ENCODE data around the gene BACH2. TPM values are rescaled to one million over a fixed set of nuclear protein-coding genes. Genes with fewer than 3 reads are reported as not detected.

The BACH2 gene
- total RNA-seq, 1 donor from 2014 or later = 3.9 TPM

GRCh38 chr6:90162648-90163387 is 133.8 kb downstream of the BACH2 start:
- Histone ChIP-seq H3K9me3 (ENCODE audit: low read depth) (no peaks in the 10 kb centered on the region), H3K9ac (no peak overlapping the region), H2AFZ (replicated peaks) (peak overlapping the region; percentile 67), H3K4me1 (peaks cover 32% of the 10 kb centered on the region), H3K27ac (no peak overlapping the region), H3K27me3 (no peaks in the 10 kb centered on the region), H3F3A (ENCODE audit: low read depth) (no peaks in the 10 kb centered on the region), H3K36me3 (no peaks in the 10 kb centered on the region), H4K20me1 (ENCODE audit: low read depth) (no peaks in the 10 kb centered on the region), H3K4me2 (no peak overlapping the region), H3K4me3 (no peak overlapping the region), H3K79me2 (ENCODE audit: low read depth) (no peaks in the 10 kb centered on the region)
- no peaks in the 10 kb centered on the region for H3K36me3 Mint-ChIP-seq
- no peak for DNase-seq (ENCODE audit: low spot score)
- H3K9me3 Mint-ChIP-seq = peaks cover 4% of the 10 kb centered on the region
- TF ChIP-seq EZH2 (IDR thresholded peaks at IDR 0.05) (no peak), EZH2phosphoT487 (IDR thresholded peaks at IDR 0.05) (no peak), CTCF (IDR thresholded peaks at IDR 0.05) (no peak)
- peak overlapping the region; percentile 54 for H3K27ac Mint-ChIP-seq
- no peaks in the 10 kb centered on the region for H3K27me3 Mint-ChIP-seq (ENCODE audit: insufficient read depth, low read depth)
- no peak overlapping the region for H3K4me3 Mint-ChIP-seq
- peaks cover 39% of the 10 kb centered on the region for H3K4me1 Mint-ChIP-seq

GRCh38 chr6:90160013-90160412 is 136.6 kb downstream of the BACH2 start:
- H3K36me3 Mint-ChIP-seq = no peaks in the 10 kb centered on the region
- TF ChIP-seq EZH2 (IDR thresholded peaks at IDR 0.05) (no peak), CTCF (IDR thresholded peaks at IDR 0.05) (no peak), EZH2phosphoT487 (IDR thresholded peaks at IDR 0.05) (no peak)
- H4K20me1 ChIP-seq (ENCODE audit: low read depth) = no peaks in the 10 kb centered on the region
- DNase-seq (ENCODE audit: low spot score) = no peak
- no peak overlapping the region for H3K27ac Mint-ChIP-seq
- no peaks in the 10 kb centered on the region for H3K79me2 ChIP-seq (ENCODE audit: low read depth)
- peaks cover 2% of the 10 kb centered on the region for H3K9me3 Mint-ChIP-seq
- H3K9me3 ChIP-seq (ENCODE audit: low read depth) = no peaks in the 10 kb centered on the region
- peaks cover 39% of the 10 kb centered on the region for H3K4me1 Mint-ChIP-seq
- H3F3A ChIP-seq (ENCODE audit: low read depth) = no peaks in the 10 kb centered on the region
- no peak overlapping the region for H3K4me2 ChIP-seq
- no peak overlapping the region for H3K4me3 ChIP-seq
- H3K27me3 Mint-ChIP-seq (ENCODE audit: insufficient read depth, low read depth) = no peaks in the 10 kb centered on the region
- no peak overlapping the region for H2AFZ ChIP-seq (replicated peaks)
- no peaks in the 10 kb centered on the region for H3K36me3 ChIP-seq
- H3K27me3 ChIP-seq = no peaks in the 10 kb centered on the region
- no peak overlapping the region for H3K27ac ChIP-seq
- no peak overlapping the region for H3K9ac ChIP-seq
- H3K4me3 Mint-ChIP-seq = no peak overlapping the region
- H3K4me1 ChIP-seq = peaks cover 32% of the 10 kb centered on the region

GRCh38 chr6:90159452-90159851 is 137.2 kb downstream of the BACH2 start:
- no peaks in the 10 kb centered on the region for H4K20me1 ChIP-seq (ENCODE audit: low read depth)
- H3K36me3 ChIP-seq = no peaks in the 10 kb centered on the region
- H3K36me3 Mint-ChIP-seq = no peaks in the 10 kb centered on the region
- H3K27ac Mint-ChIP-seq = no peak overlapping the region
- no peaks in the 10 kb centered on the region for H3K79me2 ChIP-seq (ENCODE audit: low read depth)
- no peak overlapping the region for H3K9ac ChIP-seq
- H3F3A ChIP-seq (ENCODE audit: low read depth) = no peaks in the 10 kb centered on the region
- H3K9me3 ChIP-seq (ENCODE audit: low read depth) = no peaks in the 10 kb centered on the region
- H3K4me2 ChIP-seq = no peak overlapping the region
- no peak overlapping the region for H3K4me3 Mint-ChIP-seq
- H3K4me1 Mint-ChIP-seq = peaks cover 43% of the 10 kb centered on the region
- peaks cover 2% of the 10 kb centered on the region for H3K9me3 Mint-ChIP-seq
- DNase-seq (ENCODE audit: low spot score) = no peak
- H3K27ac ChIP-seq = no peak overlapping the region
- H3K27me3 ChIP-seq = no peaks in the 10 kb centered on the region
- H3K4me3 ChIP-seq = no peak overlapping the region
- H2AFZ ChIP-seq (replicated peaks) = no peak overlapping the region
- H3K4me1 ChIP-seq = peaks cover 37% of the 10 kb centered on the region
- TF ChIP-seq EZH2phosphoT487 (IDR thresholded peaks at IDR 0.05) (no peak), EZH2 (IDR thresholded peaks at IDR 0.05) (no peak), CTCF (IDR thresholded peaks at IDR 0.05) (no peak)
- no peaks in the 10 kb centered on the region for H3K27me3 Mint-ChIP-seq (ENCODE audit: insufficient read depth, low read depth)

Measured in neural progenitor cell (in vitro differentiated cells).